GM23338 (cell line): Measurements from ENCODE around the gene GYPC. TPM values are rescaled to one million over a fixed set of nuclear protein-coding genes. Genes with fewer than 3 reads are reported as not detected.

Source experiments
- ATAC-seq: fragments of 200-7000 bp; cut with Tn5 transposase; 3 replicates; pipeline ENCODE4 v1.9.1; 2020
- DNase-seq: peaks from one replicate; pipeline ENCODE4 v3.0.0-alpha.2; 2015; ENCODE audit warnings: low spot score
- H2AFZ ChIP-seq: fragments of 200-600 bp; sonication (generic); 2 replicates; pipeline ENCODE4 v1.8.0; 2016; ENCODE audit warnings: antibody characterized with exemption, mild to moderate bottlenecking, moderate library complexity
- H3F3A ChIP-seq: fragments of 200-600 bp; sonication (generic); replicated peaks from 2 replicates; pipeline ENCODE4 v1.8.0; 2017; ENCODE audit warnings: antibody characterized with exemption, mixed run types, low read depth
- H3K27ac ChIP-seq: fragments of 200-600 bp; sonication (generic); 2 replicates; pipeline ENCODE4 v1.6.1; 2016; ENCODE audit warnings: low read depth
- H3K27me3 ChIP-seq: fragments of 200-600 bp; sonication (generic); 2 replicates; pipeline ENCODE4 v1.8.0; 2016; ENCODE audit warnings: mild to moderate bottlenecking, mixed run types, moderate library complexity; ENCODE audit not compliant: insufficient read depth
- H3K36me3 ChIP-seq: fragments of 200-600 bp; sonication (generic); 2 replicates; pipeline ENCODE4 v1.8.0; 2016; ENCODE audit warnings: mild to moderate bottlenecking; ENCODE audit not compliant: insufficient read depth
- H3K4me1 ChIP-seq: fragments of 200-600 bp; sonication (generic); 2 replicates; pipeline ENCODE4 v1.8.0; 2016; ENCODE audit warnings: mild to moderate bottlenecking, moderate library complexity; ENCODE audit not compliant: insufficient read depth
- H3K4me2 ChIP-seq: fragments of 200-600 bp; sonication (generic); 2 replicates; pipeline ENCODE4 v1.7.1; 2017; ENCODE audit warnings: mixed run types
- H3K4me3 ChIP-seq: fragments of 200-600 bp; sonication (generic); 2 replicates; pipeline ENCODE4 v1.6.1; 2016; ENCODE audit warnings: mixed run types
- H3K79me2 ChIP-seq: fragments of 200-600 bp; sonication (generic); replicated peaks from 2 replicates; pipeline ENCODE4 v1.8.0; 2017; ENCODE audit warnings: mild to moderate bottlenecking; ENCODE audit not compliant: insufficient read depth
- H3K9me2 ChIP-seq: fragments of 200-600 bp; sonication (generic); 2 replicates; pipeline ENCODE4 v1.8.0; 2017; ENCODE audit not compliant: insufficient read depth
- H4K20me1 ChIP-seq: fragments of 200-600 bp; sonication (generic); replicated peaks from 2 replicates; pipeline ENCODE4 v1.8.0; 2017; ENCODE audit warnings: mild to moderate bottlenecking; ENCODE audit not compliant: insufficient read depth
- H3K27ac Mint-ChIP-seq: 2 replicates; pipeline ENCODE4 v1.8.0; 2020; ENCODE audit warnings: inconsistent platforms, mild to moderate bottlenecking, moderate library complexity, mixed read lengths
- H3K27me3 Mint-ChIP-seq: 3 replicates; pipeline ENCODE4 v1.8.0; 2022; ENCODE audit warnings: low read depth, mild to moderate bottlenecking, moderate library complexity, mixed read lengths, inconsistent platforms; ENCODE audit not compliant: insufficient read depth, poor library complexity
- H3K36me3 Mint-ChIP-seq: 3 replicates; pipeline ENCODE4 v1.8.0; 2021; ENCODE audit warnings: low read depth, mild to moderate bottlenecking, inconsistent platforms, moderate library complexity, mixed read lengths
- H3K4me1 Mint-ChIP-seq: 3 replicates; pipeline ENCODE4 v1.8.0; 2020; ENCODE audit warnings: mild to moderate bottlenecking, inconsistent platforms, mixed read lengths
- H3K4me3 Mint-ChIP-seq: 3 replicates; pipeline ENCODE4 v1.8.0; 2021; ENCODE audit warnings: moderate library complexity, mild to moderate bottlenecking, inconsistent platforms, mixed read lengths
- H3K9me3 Mint-ChIP-seq: 3 replicates; pipeline ENCODE4 v1.8.0; 2020; ENCODE audit warnings: moderate library complexity, mild to moderate bottlenecking, inconsistent platforms, mixed read lengths
- CTCF ChIP-seq, 2 experiments: fragments of 200-600 bp in 1 of 2; sonication (generic) in 1 of 2; conservative IDR thresholded peaks; 2 replicates each; pipeline versions ENCODE4 v1.5.1 to v1.6.1; 2016 to 2017; ENCODE audit warnings: antibody characterized with exemption in 2 of 2, low read depth in 2 of 2, mild to moderate bottlenecking in 2 of 2, moderate library complexity in 1 of 2
- JUNB ChIP-seq: IDR thresholded peaks from one replicate; pipeline ENCODE4 v1.6.1; 2016; ENCODE audit warnings: antibody characterized with exemption; ENCODE audit not compliant: unreplicated experiment
- NANOG ChIP-seq: IDR thresholded peaks from 2 replicates; pipeline ENCODE4 v1.6.1; 2016; ENCODE audit warnings: antibody characterized with exemption, borderline replicate concordance
- POLR2AphosphoS5 ChIP-seq: IDR thresholded peaks from 2 replicates; pipeline ENCODE4 v1.6.1; 2016; ENCODE audit warnings: antibody characterized with exemption, low read depth
- ZNF331 ChIP-seq: fragments of 250-450 bp; sonication (Bioruptor Pico); IDR thresholded peaks from 2 replicates; pipeline ENCODE4 v1.5.0; 2020; ENCODE audit warnings: low read depth, mild to moderate bottlenecking, moderate library complexity
- ZNF462 ChIP-seq: fragments of 250-450 bp; sonication (Bioruptor Pico); IDR thresholded peaks from 2 replicates; pipeline ENCODE4 v1.5.0; 2020; ENCODE audit warnings: mild to moderate bottlenecking, moderate library complexity
- polyA plus RNA-seq: library from polyadenylated mRNA; unstranded; fragments of >200 nt; fragmentation: Nextera tagmentation; extraction: Ambion mirVana; gene quantifications from 2 replicates; pipeline ENCODE4 v1.2.1, GENCODE V29; 2016
- total RNA-seq: library from RNA; depleted of rRNA; stranded (reverse); fragments of >200 nt; shearing (Covaris generic); gene quantifications from 2 replicates; pipeline ENCODE4 v1.2.3, GENCODE V29; 2014
- TF ChIP-seq, protein P1 (sequence below): IDR thresholded peaks from 2 replicates; pipeline ENCODE4 v1.6.1; 2016; ENCODE audit warnings: antibody characterized with exemption

Gene GYPC
- total and polyA plus RNA-seq, 2 experiments from 2014 or later: 19.6 to 29.7 TPM

DNA sequence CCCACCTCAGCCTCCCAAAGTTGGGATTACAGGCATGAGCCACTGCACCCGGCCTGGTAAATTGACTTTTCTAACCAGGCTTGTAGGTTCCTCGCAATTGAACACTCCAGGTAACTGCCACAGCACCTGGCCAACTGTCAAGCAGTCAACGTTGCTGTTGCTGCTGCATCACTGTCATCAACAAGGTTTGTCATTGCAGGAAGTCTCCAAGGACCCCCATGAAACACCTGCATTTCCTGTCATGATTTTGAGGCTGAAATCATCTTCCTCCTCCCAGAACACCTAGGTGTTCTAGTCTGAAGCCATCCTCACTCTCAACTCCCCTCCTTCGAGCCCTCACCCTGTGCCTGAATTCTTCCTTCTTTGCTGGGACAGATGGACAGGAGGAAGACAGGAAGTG, 29.7 kb downstream of the GYPC start (continued):
- TF ChIP-seq, protein P1, sequence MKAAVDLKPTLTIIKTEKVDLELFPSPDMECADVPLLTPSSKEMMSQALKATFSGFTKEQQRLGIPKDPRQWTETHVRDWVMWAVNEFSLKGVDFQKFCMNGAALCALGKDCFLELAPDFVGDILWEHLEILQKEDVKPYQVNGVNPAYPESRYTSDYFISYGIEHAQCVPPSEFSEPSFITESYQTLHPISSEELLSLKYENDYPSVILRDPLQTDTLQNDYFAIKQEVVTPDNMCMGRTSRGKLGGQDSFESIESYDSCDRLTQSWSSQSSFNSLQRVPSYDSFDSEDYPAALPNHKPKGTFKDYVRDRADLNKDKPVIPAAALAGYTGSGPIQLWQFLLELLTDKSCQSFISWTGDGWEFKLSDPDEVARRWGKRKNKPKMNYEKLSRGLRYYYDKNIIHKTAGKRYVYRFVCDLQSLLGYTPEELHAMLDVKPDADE: no peak
- TF ChIP-seq ZNF462 (CRISPR knock-in tag) (no peak), ZNF331 (no peak)

- Histone ChIP-seq H3K9me2 (no peaks in the 10 kb centered on the region), H3K36me3 (no peaks in the 10 kb centered on the region), H3F3A (no peaks in the 10 kb centered on the region), H3K79me2 (no peaks in the 10 kb centered on the region), H2AFZ (no peak overlapping the region), H3K4me3 (no peak overlapping the region), H4K20me1 (no peaks in the 10 kb centered on the region), H3K4me1 (no peaks in the 10 kb centered on the region), H3K4me2 (no peak overlapping the region), H3K27me3 (no peaks in the 10 kb centered on the region), H3K27ac (no peak overlapping the region)
- H3K9me3 Mint-ChIP-seq: peaks cover 11% of the 10 kb centered on the region
- no peak overlapping the region for H3K27ac Mint-ChIP-seq
- H3K27me3 Mint-ChIP-seq: peaks cover 10% of the 10 kb centered on the region
- H3K4me1 Mint-ChIP-seq: peaks cover 4% of the 10 kb centered on the region; the same call in 2 of the 3 replicates
- no peak overlapping the region for H3K4me3 Mint-ChIP-seq
- ATAC-seq (no peak), DNase-seq (no peak)
- H3K36me3 Mint-ChIP-seq: peaks cover 28% of the 10 kb centered on the region
- TF ChIP-seq ZNF331 (no peak), NANOG (no peak), CTCF (conservative IDR thresholded peaks at IDR 0.05; ENCODE audit: low read depth in 2 of 2) (no peak), POLR2AphosphoS5 (no peak), JUNB (no peak)
- TF ChIP-seq, protein P1: no peak
Observed at GRCh38 chr2:126686286-126686685, 30.3 kb downstream of the GYPC start.
